ENCODE results near the gene AIFM3.

AIFM3 gene

DNA sequence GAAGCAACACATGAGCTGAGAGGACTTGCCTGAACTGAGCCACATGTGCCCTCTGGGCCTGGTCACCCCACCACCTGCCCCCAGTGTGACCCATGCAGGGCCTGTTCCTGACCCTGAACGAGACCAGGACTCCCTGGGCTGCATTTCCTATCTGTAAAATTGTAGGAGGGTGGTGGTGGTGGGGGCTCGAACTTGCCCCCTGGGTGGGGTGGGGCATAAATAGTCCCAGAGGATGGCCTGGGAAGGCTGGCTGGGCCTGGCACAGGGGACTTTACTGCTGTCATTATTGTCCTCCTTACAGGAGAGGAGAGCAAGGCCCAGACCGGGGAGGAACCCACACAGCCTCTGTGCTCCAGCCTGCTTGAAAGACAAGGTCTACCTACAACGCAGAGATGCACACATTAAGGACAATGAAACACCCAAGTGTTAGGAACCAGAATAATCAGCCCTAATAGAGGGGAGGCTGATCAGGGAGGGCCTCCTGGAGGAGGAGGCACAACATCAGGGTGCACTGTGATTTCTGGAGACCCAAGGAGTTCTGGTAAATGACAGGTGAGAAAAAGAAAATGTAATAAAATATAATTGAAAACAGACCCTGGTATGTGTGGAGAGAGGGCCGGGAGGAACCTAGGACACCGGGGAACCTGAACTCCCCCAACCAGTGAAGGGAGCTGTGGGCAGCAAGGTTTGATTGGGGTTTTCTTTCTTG is 2.8 kb upstream of the AIFM3 start:
- no peak overlapping the region for H3K4me3 ChIP-seq (ENCODE audit: insufficient read depth, low read length, poor library complexity, severe bottlenecking)
- H3K27me3 ChIP-seq (ENCODE audit: low read length): no peaks in the 10 kb centered on the region
- H3F3A ChIP-seq (ENCODE audit: insufficient read depth): no peaks in the 10 kb centered on the region
- no peaks in the 10 kb centered on the region for H3K9me2 ChIP-seq (replicated peaks; ENCODE audit: insufficient read depth, low read length)
- H3K9me3 ChIP-seq (ENCODE audit: insufficient read depth, low read length): no peaks in the 10 kb centered on the region
- H3K36me3 ChIP-seq (ENCODE audit: low read length): no peaks in the 10 kb centered on the region
- no peak overlapping the region for H3K9ac ChIP-seq (ENCODE audit: low read length)
- no peaks in the 10 kb centered on the region for H4K20me1 ChIP-seq (ENCODE audit: low read depth, low read length)
- H2AFZ ChIP-seq (ENCODE audit: low read depth, low read length, severe bottlenecking): no peak overlapping the region
- H3K79me2 ChIP-seq (ENCODE audit: insufficient read depth, low read length): no peaks in the 10 kb centered on the region
- no peak for TF ChIP-seq CTCF (IDR thresholded peaks at IDR 0.05; ENCODE audit: insufficient read depth, low read length, poor library complexity, severe bottlenecking)
- TF ChIP-seq EZH2phosphoT487 (conservative IDR thresholded peaks at IDR 0.05; ENCODE audit: low read length): no peak
- no peak overlapping the region for H3K4me2 ChIP-seq (ENCODE audit: low read depth, low read length, poor library complexity, severe bottlenecking)
- no peak overlapping the region for H3K27ac ChIP-seq (ENCODE audit: low read depth, low read length)

GRCh38 chr22:20964799-20965103 is 2.3 kb upstream of the AIFM3 start:
- H3K79me2 ChIP-seq (ENCODE audit: insufficient read depth, low read length): no peaks in the 10 kb centered on the region
- H3K9ac ChIP-seq (ENCODE audit: low read length): no peak overlapping the region
- H3K36me3 ChIP-seq (ENCODE audit: low read length): no peaks in the 10 kb centered on the region
- no peaks in the 10 kb centered on the region for H3F3A ChIP-seq (ENCODE audit: insufficient read depth)
- H3K27me3 ChIP-seq (ENCODE audit: low read length): no peaks in the 10 kb centered on the region
- no peaks in the 10 kb centered on the region for H3K9me3 ChIP-seq (ENCODE audit: insufficient read depth, low read length)
- H3K9me2 ChIP-seq (replicated peaks; ENCODE audit: insufficient read depth, low read length): no peaks in the 10 kb centered on the region
- H3K27ac ChIP-seq (ENCODE audit: low read depth, low read length): no peak overlapping the region
- H3K4me3 ChIP-seq (ENCODE audit: insufficient read depth, low read length, poor library complexity, severe bottlenecking): no peak overlapping the region
- H3K4me2 ChIP-seq (ENCODE audit: low read depth, low read length, poor library complexity, severe bottlenecking): no peak overlapping the region
- no peaks in the 10 kb centered on the region for H4K20me1 ChIP-seq (ENCODE audit: low read depth, low read length)
- no peak overlapping the region for H2AFZ ChIP-seq (ENCODE audit: low read depth, low read length, severe bottlenecking)
- no peak for TF ChIP-seq CTCF (IDR thresholded peaks at IDR 0.05; ENCODE audit: insufficient read depth, low read length, poor library complexity, severe bottlenecking)
- no peak for TF ChIP-seq EZH2phosphoT487 (conservative IDR thresholded peaks at IDR 0.05; ENCODE audit: low read length)

GRCh38 chr22:20965104-20965887 is 1.8 kb upstream of the AIFM3 start:
- Histone ChIP-seq H3K9ac (ENCODE audit: low read length) (no peak overlapping the region), H3K36me3 (ENCODE audit: low read length) (no peaks in the 10 kb centered on the region), H2AFZ (ENCODE audit: low read depth, low read length, severe bottlenecking) (no peak overlapping the region), H3K27ac (ENCODE audit: low read depth, low read length) (no peak overlapping the region), H3K4me3 (ENCODE audit: insufficient read depth, low read length, poor library complexity, severe bottlenecking) (no peak overlapping the region), H3F3A (ENCODE audit: insufficient read depth) (no peaks in the 10 kb centered on the region), H3K9me2 (replicated peaks; ENCODE audit: insufficient read depth, low read length) (no peaks in the 10 kb centered on the region), H4K20me1 (ENCODE audit: low read depth, low read length) (no peaks in the 10 kb centered on the region), H3K79me2 (ENCODE audit: insufficient read depth, low read length) (no peaks in the 10 kb centered on the region), H3K4me2 (ENCODE audit: low read depth, low read length, poor library complexity, severe bottlenecking) (no peak overlapping the region), H3K9me3 (ENCODE audit: insufficient read depth, low read length) (no peaks in the 10 kb centered on the region), H3K27me3 (ENCODE audit: low read length) (no peaks in the 10 kb centered on the region)
- no peak for TF ChIP-seq EZH2phosphoT487 (conservative IDR thresholded peaks at IDR 0.05; ENCODE audit: low read length)

Data from SU-DHL-6 (cell line).